ENCODE results near the gene DNAJB8.

DNA sequence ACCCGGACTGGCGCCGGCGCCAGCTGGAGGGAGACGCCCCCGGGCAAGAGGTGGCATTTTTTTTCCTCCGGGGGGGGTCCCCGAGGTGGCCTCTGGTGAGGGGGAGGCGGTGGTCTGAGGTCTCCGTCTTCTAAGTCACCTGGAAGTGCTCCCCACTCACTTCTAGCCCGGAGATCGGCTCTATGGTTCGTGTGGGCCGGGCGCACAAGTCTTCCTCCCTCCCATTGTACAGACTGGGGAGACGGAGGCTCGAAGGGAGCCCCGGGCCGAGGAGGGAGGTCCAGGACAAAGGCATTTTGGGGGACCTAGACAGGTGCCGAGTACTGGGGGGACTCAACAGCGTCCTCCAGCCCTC, 21.9 kb upstream of the DNAJB8 start:
- TF ChIP-seq EGR1 (IDR thresholded peaks at IDR 0.05) (no peak), TEAD4 (IDR thresholded peaks at IDR 0.05) (no peak), NFIC (IDR thresholded peaks at IDR 0.05) (no peak), RAD21 (IDR thresholded peaks at IDR 0.05; ENCODE audit: low read depth) (no peak), TAF1 (IDR thresholded peaks at IDR 0.05; ENCODE audit: low read depth) (peak; percentile 43; the same call in 1 of the 2 replicates)
- TF ChIP-seq, protein P1, sequence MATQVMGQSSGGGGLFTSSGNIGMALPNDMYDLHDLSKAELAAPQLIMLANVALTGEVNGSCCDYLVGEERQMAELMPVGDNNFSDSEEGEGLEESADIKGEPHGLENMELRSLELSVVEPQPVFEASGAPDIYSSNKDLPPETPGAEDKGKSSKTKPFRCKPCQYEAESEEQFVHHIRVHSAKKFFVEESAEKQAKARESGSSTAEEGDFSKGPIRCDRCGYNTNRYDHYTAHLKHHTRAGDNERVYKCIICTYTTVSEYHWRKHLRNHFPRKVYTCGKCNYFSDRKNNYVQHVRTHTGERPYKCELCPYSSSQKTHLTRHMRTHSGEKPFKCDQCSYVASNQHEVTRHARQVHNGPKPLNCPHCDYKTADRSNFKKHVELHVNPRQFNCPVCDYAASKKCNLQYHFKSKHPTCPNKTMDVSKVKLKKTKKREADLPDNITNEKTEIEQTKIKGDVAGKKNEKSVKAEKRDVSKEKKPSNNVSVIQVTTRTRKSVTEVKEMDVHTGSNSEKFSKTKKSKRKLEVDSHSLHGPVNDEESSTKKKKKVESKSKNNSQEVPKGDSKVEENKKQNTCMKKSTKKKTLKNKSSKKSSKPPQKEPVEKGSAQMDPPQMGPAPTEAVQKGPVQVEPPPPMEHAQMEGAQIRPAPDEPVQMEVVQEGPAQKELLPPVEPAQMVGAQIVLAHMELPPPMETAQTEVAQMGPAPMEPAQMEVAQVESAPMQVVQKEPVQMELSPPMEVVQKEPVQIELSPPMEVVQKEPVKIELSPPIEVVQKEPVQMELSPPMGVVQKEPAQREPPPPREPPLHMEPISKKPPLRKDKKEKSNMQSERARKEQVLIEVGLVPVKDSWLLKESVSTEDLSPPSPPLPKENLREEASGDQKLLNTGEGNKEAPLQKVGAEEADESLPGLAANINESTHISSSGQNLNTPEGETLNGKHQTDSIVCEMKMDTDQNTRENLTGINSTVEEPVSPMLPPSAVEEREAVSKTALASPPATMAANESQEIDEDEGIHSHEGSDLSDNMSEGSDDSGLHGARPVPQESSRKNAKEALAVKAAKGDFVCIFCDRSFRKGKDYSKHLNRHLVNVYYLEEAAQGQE (IDR thresholded peaks at IDR 0.05; ENCODE audit: low read depth): no peak

Measured in Ishikawa (cell line).